ENCODE results near the gene ABCD3.

The ABCD3 gene

DNA sequence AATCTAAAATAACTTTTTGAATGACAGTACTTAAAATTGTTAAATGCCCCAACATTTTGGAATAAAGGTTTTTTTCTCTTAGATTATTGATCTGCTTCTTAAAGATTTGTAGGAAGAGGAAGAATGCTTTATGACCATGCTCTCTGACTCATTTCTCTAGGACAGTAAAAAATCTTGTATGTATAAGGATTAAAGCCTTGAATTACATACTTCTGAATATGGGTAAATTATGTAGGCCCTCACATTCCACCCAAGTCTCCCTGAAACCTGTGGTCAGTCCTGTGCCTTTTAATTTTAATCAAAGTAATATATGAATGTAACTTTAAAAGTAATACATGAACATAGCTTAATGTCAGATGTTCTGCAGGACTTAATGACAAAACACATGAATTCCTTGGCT lies 50.5 kb downstream of the ABCD3 start:
- Histone ChIP-seq H2BK12ac (ENCODE audit: low read length) (no peak overlapping the region), H3K4me1 (ENCODE audit: control insufficient read depth in 1 of 2, insufficient read depth in 2 of 2, low read length in 2 of 2) (no peaks in the 10 kb centered on the region), H3K36me3 (ENCODE audit: control insufficient read depth in 1 of 2, insufficient read depth in 2 of 2, low read length in 2 of 2) (peaks cover 3% of the 10 kb centered on the region in 2 experiments), H4K91ac (ENCODE audit: low read depth, low read length) (no peak overlapping the region), H3K4me2 (ENCODE audit: low read length) (no peak overlapping the region), H3K9me3 (ENCODE audit: insufficient read depth, low read depth, low read length) (no peaks in the 10 kb centered on the region), H3K23ac (ENCODE audit: low read length) (no peak overlapping the region), H4K12ac (ENCODE audit: low read depth, low read length) (no peak overlapping the region), H3K27ac (ENCODE audit: low read depth, low read length) (no peak overlapping the region), H2BK120ac (ENCODE audit: insufficient read depth, low read length, poor library complexity) (no peak overlapping the region), H2BK5ac (ENCODE audit: low read depth, low read length, poor library complexity) (no peak overlapping the region), H3K27me3 (ENCODE audit: insufficient read depth, low read length) (no peaks in the 10 kb centered on the region), H3K4me3 (ENCODE audit: low read depth, low read length) (no peak overlapping the region), H4K8ac (ENCODE audit: low read depth, low read length) (no peak overlapping the region), H2AK5ac (ENCODE audit: low read length) (no peak overlapping the region), H3K79me1 (ENCODE audit: low read length) (no peaks in the 10 kb centered on the region), H2AFZ (ENCODE audit: insufficient read depth, low read length, poor library complexity) (no peak overlapping the region), H3K79me2 (ENCODE audit: control insufficient read depth, insufficient read depth, low read length, poor library complexity) (no peaks in the 10 kb centered on the region), H3K14ac (ENCODE audit: low read length) (no peak overlapping the region), H3K18ac (ENCODE audit: low read length) (no peak overlapping the region), H3K9ac (ENCODE audit: low read length) (no peak overlapping the region), H3K4ac (ENCODE audit: low read depth, low read length) (no peak overlapping the region)
- no peak for DNase-seq

DNA sequence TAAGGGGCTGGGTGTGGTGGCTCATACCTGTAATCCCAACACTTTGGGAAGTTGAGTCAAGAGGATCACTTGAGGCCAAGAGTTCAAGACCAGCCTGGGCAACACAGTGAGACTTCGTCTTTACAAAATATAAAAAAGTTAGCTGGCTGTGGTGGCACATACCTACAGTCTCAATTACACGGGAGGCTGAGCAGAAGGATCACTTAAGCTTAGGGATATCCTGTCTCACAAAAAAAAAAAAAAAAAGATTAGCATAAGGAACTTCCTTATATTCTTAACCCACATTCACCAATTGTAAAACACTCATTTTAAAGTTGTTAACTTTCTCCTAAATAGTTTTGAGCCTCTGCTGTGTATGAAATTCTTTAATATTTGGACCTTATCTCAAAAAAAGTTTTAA lies 53.1 kb downstream of the ABCD3 start:
- H4K12ac ChIP-seq (ENCODE audit: low read depth, low read length), result no peak overlapping the region
- H3K4me1 ChIP-seq (ENCODE audit: control insufficient read depth in 1 of 2, insufficient read depth in 2 of 2, low read length in 2 of 2), result no peaks in the 10 kb centered on the region
- H3K27me3 ChIP-seq (ENCODE audit: insufficient read depth, low read length), result no peaks in the 10 kb centered on the region
- H2BK5ac ChIP-seq (ENCODE audit: low read depth, low read length, poor library complexity), result no peak overlapping the region
- H2AK5ac ChIP-seq (ENCODE audit: low read length), result no peak overlapping the region
- H3K79me2 ChIP-seq (ENCODE audit: control insufficient read depth, insufficient read depth, low read length, poor library complexity), result no peaks in the 10 kb centered on the region
- H4K91ac ChIP-seq (ENCODE audit: low read depth, low read length), result no peak overlapping the region
- H4K8ac ChIP-seq (ENCODE audit: low read depth, low read length), result no peak overlapping the region
- H3K36me3 ChIP-seq (ENCODE audit: control insufficient read depth in 1 of 2, insufficient read depth in 2 of 2, low read length in 2 of 2), result no peaks in the 10 kb centered on the region
- no peak overlapping the region for H3K9ac ChIP-seq (ENCODE audit: low read length)
- no peak overlapping the region for H3K18ac ChIP-seq (ENCODE audit: low read length)
- no peak overlapping the region for H3K14ac ChIP-seq (ENCODE audit: low read length)
- DNase-seq, result no peak
- H3K4ac ChIP-seq (ENCODE audit: low read depth, low read length), result no peak overlapping the region
- WGBS (ENCODE audit: extremely low coverage, insufficient coverage, insufficient read length), result no CpG with 5 or more reads among the region's 2 CpGs
- H2BK12ac ChIP-seq (ENCODE audit: low read length), result no peak overlapping the region
- no peak overlapping the region for H3K4me2 ChIP-seq (ENCODE audit: low read length)
- H2AFZ ChIP-seq (ENCODE audit: insufficient read depth, low read length, poor library complexity), result no peak overlapping the region
- no peak overlapping the region for H3K27ac ChIP-seq (ENCODE audit: low read depth, low read length)
- H3K4me3 ChIP-seq (ENCODE audit: low read depth, low read length), result no peak overlapping the region
- no peaks in the 10 kb centered on the region for H3K79me1 ChIP-seq (ENCODE audit: low read length)
- no peak overlapping the region for H3K23ac ChIP-seq (ENCODE audit: low read length)
- H2BK120ac ChIP-seq (ENCODE audit: insufficient read depth, low read length, poor library complexity), result no peak overlapping the region
- no peaks in the 10 kb centered on the region for H3K9me3 ChIP-seq (ENCODE audit: insufficient read depth, low read depth, low read length)

DNA sequence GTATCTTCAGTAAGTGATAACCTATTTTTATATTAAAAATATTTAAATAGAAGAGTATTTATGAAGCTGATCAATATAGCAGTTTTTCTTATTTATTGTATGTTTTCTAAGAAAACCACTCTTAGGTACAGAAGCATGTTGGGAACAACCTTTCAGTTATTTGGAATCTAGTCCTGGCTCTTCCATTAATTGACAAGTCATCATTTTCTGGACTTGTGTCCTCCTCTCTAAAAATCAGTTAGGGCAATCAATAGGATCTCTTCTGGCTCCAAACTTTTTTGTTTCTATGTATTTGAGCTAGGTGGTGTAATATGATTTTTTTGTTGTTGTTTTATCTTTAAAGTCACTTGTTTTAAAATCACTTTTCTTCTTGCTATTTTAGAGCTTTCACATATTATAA lies 57.0 kb downstream of the ABCD3 start:
- H3K36me3 ChIP-seq (ENCODE audit: control insufficient read depth in 1 of 2, insufficient read depth in 2 of 2, low read length in 2 of 2), result no peaks in the 10 kb centered on the region
- H3K4ac ChIP-seq (ENCODE audit: low read depth, low read length), result no peak overlapping the region
- H3K4me1 ChIP-seq (ENCODE audit: control insufficient read depth in 1 of 2, insufficient read depth in 2 of 2, low read length in 2 of 2), result no peaks in the 10 kb centered on the region
- no peak overlapping the region for H3K18ac ChIP-seq (ENCODE audit: low read length)
- no peak overlapping the region for H4K12ac ChIP-seq (ENCODE audit: low read depth, low read length)
- no peaks in the 10 kb centered on the region for H3K27me3 ChIP-seq (ENCODE audit: insufficient read depth, low read length)
- H3K79me1 ChIP-seq (ENCODE audit: low read length), result no peaks in the 10 kb centered on the region
- no peak overlapping the region for H3K9ac ChIP-seq (ENCODE audit: low read length)
- H2BK5ac ChIP-seq (ENCODE audit: low read depth, low read length, poor library complexity), result no peak overlapping the region
- no peak for DNase-seq
- H3K9me3 ChIP-seq (ENCODE audit: insufficient read depth, low read depth, low read length), result no peaks in the 10 kb centered on the region
- no peak overlapping the region for H2AK5ac ChIP-seq (ENCODE audit: low read length)
- no peak overlapping the region for H4K91ac ChIP-seq (ENCODE audit: low read depth, low read length)
- H3K23ac ChIP-seq (ENCODE audit: low read length), result no peak overlapping the region
- H3K4me3 ChIP-seq (ENCODE audit: low read depth, low read length), result no peak overlapping the region
- no peak overlapping the region for H2BK12ac ChIP-seq (ENCODE audit: low read length)
- H3K4me2 ChIP-seq (ENCODE audit: low read length), result no peak overlapping the region
- no peak overlapping the region for H2BK120ac ChIP-seq (ENCODE audit: insufficient read depth, low read length, poor library complexity)
- no peaks in the 10 kb centered on the region for H3K79me2 ChIP-seq (ENCODE audit: control insufficient read depth, insufficient read depth, low read length, poor library complexity)
- no peak overlapping the region for H4K8ac ChIP-seq (ENCODE audit: low read depth, low read length)
- H3K27ac ChIP-seq (ENCODE audit: low read depth, low read length), result no peak overlapping the region
- no peak overlapping the region for H3K14ac ChIP-seq (ENCODE audit: low read length)
- no peak overlapping the region for H2AFZ ChIP-seq (ENCODE audit: insufficient read depth, low read length, poor library complexity)

DNA sequence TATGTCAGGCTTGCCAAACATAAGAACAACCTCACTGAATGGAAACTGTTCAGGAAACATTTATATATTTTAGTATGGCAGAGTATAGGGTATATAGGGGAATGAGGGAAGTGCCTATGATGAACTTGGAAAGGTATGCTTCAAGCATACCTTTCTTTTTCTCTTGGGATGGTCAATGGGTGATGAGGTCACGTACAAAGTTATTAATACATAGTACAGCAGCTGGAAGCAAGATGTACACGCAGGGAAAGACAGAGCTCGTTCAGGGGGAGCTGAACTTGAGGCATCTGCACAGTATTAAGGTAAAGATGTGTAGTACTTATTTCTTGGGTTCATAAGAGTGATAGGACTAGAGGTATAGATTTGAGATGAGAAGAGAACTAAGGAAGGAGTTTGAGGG lies 61.5 kb downstream of the ABCD3 start:
- H3K14ac ChIP-seq (ENCODE audit: low read length), result no peak overlapping the region
- H3K4me1 ChIP-seq (ENCODE audit: control insufficient read depth in 1 of 2, insufficient read depth in 2 of 2, low read length in 2 of 2), result no peaks in the 10 kb centered on the region
- H3K79me1 ChIP-seq (ENCODE audit: low read length), result no peaks in the 10 kb centered on the region
- no peak overlapping the region for H2AFZ ChIP-seq (ENCODE audit: insufficient read depth, low read length, poor library complexity)
- H4K91ac ChIP-seq (ENCODE audit: low read depth, low read length), result no peak overlapping the region
- no CpG with 5 or more reads among the region's 3 CpGs for WGBS (ENCODE audit: extremely low coverage, insufficient coverage, insufficient read length)
- peaks cover 0 to 3% of the 10 kb centered on the region in 2 experiments for H3K36me3 ChIP-seq (ENCODE audit: control insufficient read depth in 1 of 2, insufficient read depth in 2 of 2, low read length in 2 of 2)
- no peak overlapping the region for H4K8ac ChIP-seq (ENCODE audit: low read depth, low read length)
- no peaks in the 10 kb centered on the region for H3K27me3 ChIP-seq (ENCODE audit: insufficient read depth, low read length)
- no peak overlapping the region for H3K18ac ChIP-seq (ENCODE audit: low read length)
- no peak overlapping the region for H4K12ac ChIP-seq (ENCODE audit: low read depth, low read length)
- H3K4ac ChIP-seq (ENCODE audit: low read depth, low read length), result no peak overlapping the region
- no peak overlapping the region for H2BK5ac ChIP-seq (ENCODE audit: low read depth, low read length, poor library complexity)
- no peak overlapping the region for H3K27ac ChIP-seq (ENCODE audit: low read depth, low read length)
- H3K9ac ChIP-seq (ENCODE audit: low read length), result no peak overlapping the region
- H3K23ac ChIP-seq (ENCODE audit: low read length), result no peak overlapping the region
- no peak overlapping the region for H2BK12ac ChIP-seq (ENCODE audit: low read length)
- no peak overlapping the region for H3K4me3 ChIP-seq (ENCODE audit: low read depth, low read length)
- no peak overlapping the region for H2AK5ac ChIP-seq (ENCODE audit: low read length)
- H3K4me2 ChIP-seq (ENCODE audit: low read length), result no peak overlapping the region
- H3K9me3 ChIP-seq (ENCODE audit: insufficient read depth, low read depth, low read length), result no peaks in the 10 kb centered on the region
- no peaks in the 10 kb centered on the region for H3K79me2 ChIP-seq (ENCODE audit: control insufficient read depth, insufficient read depth, low read length, poor library complexity)
- DNase-seq, result peak; percentile 9 to 67
- no peak overlapping the region for H2BK120ac ChIP-seq (ENCODE audit: insufficient read depth, low read length, poor library complexity)

Data from trophoblast cell (in vitro differentiated cells and primary cell).